Liver (tissue), 9 donors: Measurements from ENCODE around the gene DNTTIP2. TPM values are rescaled to one million over a fixed set of nuclear protein-coding genes. Genes with fewer than 3 reads are reported as not detected.

Experiments used
- DNase-seq: peaks from one replicate; pipeline ENCODE4 v3.0.0-alpha.2; 2017; ENCODE audit warnings: low spot score
- H3K27ac ChIP-seq, 2 donors: one replicate each; pipeline ENCODE4 v1.7.0; 2013; ENCODE audit warnings: inconsistent platforms in 2 of 2, low read length in 2 of 2, control low read depth in 1 of 2, low read depth in 1 of 2, mild to moderate bottlenecking in 1 of 2
- H3K27me3 ChIP-seq, 4 donors: one replicate each; pipeline versions ENCODE4 v1.6.1 to v1.7.0; 2013; ENCODE audit warnings: low read length in 3 of 4, inconsistent platforms in 1 of 4, mild to moderate bottlenecking in 1 of 4, moderate library complexity in 1 of 4; ENCODE audit not compliant: control insufficient read depth in 4 of 4, insufficient read depth in 4 of 4
- H3K36me3 ChIP-seq, 4 donors: one replicate each; pipeline versions ENCODE4 v1.6.1 to v1.7.0; 2013; ENCODE audit warnings: low read length in 3 of 4, mild to moderate bottlenecking in 3 of 4, low read depth in 1 of 4, moderate library complexity in 1 of 4; ENCODE audit not compliant: control insufficient read depth in 4 of 4, insufficient read depth in 3 of 4
- H3K4me1 ChIP-seq, 4 donors: one replicate each; pipeline versions ENCODE4 v1.6.1 to v1.7.0; 2013; ENCODE audit warnings: low read length in 3 of 4, mild to moderate bottlenecking in 3 of 4, moderate library complexity in 1 of 4; ENCODE audit not compliant: control insufficient read depth in 4 of 4, insufficient read depth in 4 of 4
- H3K4me3 ChIP-seq, 3 donors: one replicate each; pipeline versions ENCODE4 v1.6.1 to v1.7.0; 2013; ENCODE audit warnings: low read length in 3 of 3, control low read depth in 1 of 3, low read depth in 1 of 3, mild to moderate bottlenecking in 1 of 3
- H3K9ac ChIP-seq, 2 donors: one replicate each; pipeline ENCODE4 v1.7.0; 2013; ENCODE audit warnings: low read length in 2 of 2, mild to moderate bottlenecking in 2 of 2, moderate library complexity in 2 of 2, control low read depth in 1 of 2, low read depth in 1 of 2
- H3K9me3 ChIP-seq, 4 donors: one replicate each; pipeline versions ENCODE4 v1.6.1 to v1.7.0; 2013; ENCODE audit warnings: low read length in 3 of 4; ENCODE audit not compliant: control insufficient read depth in 4 of 4
- ATF3 ChIP-seq: IDR thresholded peaks from 2 replicates; pipeline ENCODE4 v1.6.1; 2016; ENCODE audit warnings: antibody characterized with exemption
- CTCF ChIP-seq: fragments of 150-350 bp; IDR thresholded peaks from 2 replicates; pipeline ENCODE4 v1.5.1; 2017; ENCODE audit warnings: improper control_type of control experiment, low read depth, low read length; ENCODE audit not compliant: missing input control
- EGR1 ChIP-seq, 2 donors: IDR thresholded peaks; 2 replicates each; pipeline ENCODE4 v1.6.1; 2016 to 2018; ENCODE audit warnings: antibody characterized with exemption in 2 of 2, low read depth in 2 of 2
- FOXA1 ChIP-seq: IDR thresholded peaks from 2 replicates; pipeline ENCODE4 v1.6.1; 2016; ENCODE audit warnings: antibody characterized with exemption
- FOXA2 ChIP-seq: IDR thresholded peaks from 2 replicates; pipeline ENCODE4 v1.6.1; 2016; ENCODE audit warnings: antibody characterized with exemption
- GABPA ChIP-seq, 2 donors: IDR thresholded peaks in 1 of 2; conservative IDR thresholded peaks in 1 of 2; 2 replicates each; pipeline ENCODE4 v1.6.1; 2016; ENCODE audit warnings: antibody characterized with exemption in 2 of 2, mild to moderate bottlenecking in 1 of 2, moderate library complexity in 1 of 2
- HNF4A ChIP-seq, 2 donors: conservative IDR thresholded peaks; 2 replicates each; pipeline ENCODE4 v1.6.1; 2016; ENCODE audit warnings: antibody characterized with exemption in 2 of 2, mild to moderate bottlenecking in 2 of 2
- HNF4G ChIP-seq: IDR thresholded peaks from 2 replicates; pipeline ENCODE4 v1.6.1; 2016; ENCODE audit warnings: antibody characterized with exemption
- JUND ChIP-seq, 2 donors: IDR thresholded peaks; 2 replicates each; pipeline ENCODE4 v1.6.1; 2016; ENCODE audit warnings: antibody characterized with exemption in 2 of 2
- MAX ChIP-seq: IDR thresholded peaks from 2 replicates; pipeline ENCODE4 v1.6.1; 2016; ENCODE audit warnings: antibody characterized with exemption
- NR2F2 ChIP-seq: IDR thresholded peaks from 2 replicates; pipeline ENCODE4 v1.6.1; 2016; ENCODE audit warnings: antibody characterized with exemption
- RAD21 ChIP-seq, 2 donors: IDR thresholded peaks; 2 replicates each; pipeline ENCODE4 v1.6.1; 2016; ENCODE audit warnings: antibody characterized with exemption in 2 of 2, mild to moderate bottlenecking in 2 of 2
- REST ChIP-seq: IDR thresholded peaks from 2 replicates; pipeline ENCODE4 v1.6.1; 2016; ENCODE audit warnings: antibody characterized with exemption, mild to moderate bottlenecking
- RXRA ChIP-seq, 2 donors: IDR thresholded peaks; 2 replicates each; pipeline ENCODE4 v1.6.1; 2017 to 2018; ENCODE audit warnings: antibody characterized with exemption in 2 of 2, mild to moderate bottlenecking in 1 of 2
- SP1 ChIP-seq: IDR thresholded peaks from 2 replicates; pipeline ENCODE4 v1.6.1; 2018; ENCODE audit warnings: antibody characterized with exemption, mild to moderate bottlenecking
- TAF1 ChIP-seq: conservative IDR thresholded peaks from 2 replicates; pipeline ENCODE4 v1.6.1; 2016; ENCODE audit warnings: antibody characterized with exemption, mild to moderate bottlenecking
- YY1 ChIP-seq: IDR thresholded peaks from 2 replicates; pipeline ENCODE4 v1.6.1; 2016; ENCODE audit warnings: antibody characterized with exemption, mild to moderate bottlenecking
- ZBTB33 ChIP-seq: IDR thresholded peaks from 2 replicates; pipeline ENCODE4 v1.6.1; 2016; ENCODE audit warnings: antibody characterized with exemption
- WGBS: extraction: QIAGEN DNeasy Blood & Tissue Kit; methylation state at CpG from one replicate; pipeline ENCODE4 v1.1.7; 2013; 5-methylcytosine and 5-hydroxymethylcytosine counted together
- polyA plus RNA-seq, 2 donors: library from polyadenylated mRNA; stranded (reverse) in 1 of 2; unstranded in 1 of 2; fragments of 200-250 nt in 1 of 2; fragments of >200 nt in 1 of 2; fragmentation: Nextera tagmentation in 1 of 2; extraction: Ambion mirVana in 1 of 2; gene quantifications; one replicate each; pipeline versions ENCODE4 v1.2.1 to v1.2.3, GENCODE V29; 2013 to 2015
- total RNA-seq, 2 donors: library from RNA; depleted of rRNA; stranded (reverse); fragments of >200 nt; gene quantifications; one replicate each; pipeline ENCODE4 v1.2.3, GENCODE V29; 2014
- donor health status: healthy.
- donor health status: healthy.
- donor health status: healthy.
- donor health status: healthy.
- donor health status: healthy.

The DNTTIP2 gene
- total and polyA plus RNA-seq, 4 donors, result 10.9 to 19.7 (median 13.4) TPM

- Histone ChIP-seq H3K36me3 (peaks cover 3 to 10% (median 6%) of the 10 kb centered on the region in 4 donors), H3K9me3 (no peaks in the 10 kb centered on the region), H3K9ac (no peak overlapping the region), H3K4me1 (peaks cover 3 to 29% (median 23%) of the 10 kb centered on the region in 4 donors), H3K4me3 (no peak overlapping the region), H3K27ac (no peak overlapping the region), H3K27me3 (no peaks in the 10 kb centered on the region)
- no peak for DNase-seq
- TF ChIP-seq NR2F2, result no peak
- no peak for TF ChIP-seq REST
- no peak for TF ChIP-seq ATF3
- no peak for TF ChIP-seq SP1
- no peak for TF ChIP-seq EGR1 (IDR thresholded peaks at IDR 0.05; ENCODE audit: low read depth in 2 of 2)
- no peak for TF ChIP-seq RAD21 (IDR thresholded peaks at IDR 0.05)
- WGBS, result 96% methylated on average over 2 of the region's 2 CpGs
Observed at GRCh38 chr1:93880731-93881130, 1.7 kb upstream of the DNTTIP2 start.

GRCh38 chr1:93878501-93878888, 511 bp downstream of the DNTTIP2 start:
- H3K27me3 ChIP-seq, result no peaks in the 10 kb centered on the region
- WGBS, result under 1% methylated on average over 20 of the region's 20 CpGs
- peak overlapping the region; percentile 86 to 97 for H3K9ac ChIP-seq
- peak overlapping the region; percentile 82 to 99 (median 99) for H3K4me3 ChIP-seq
- TF ChIP-seq GABPA (IDR thresholded peaks at IDR 0.05 in 1 of 2, conservative IDR thresholded peaks at IDR 0.05 in 1 of 2) (no peak), RXRA (IDR thresholded peaks at IDR 0.05) (no peak), FOXA2 (no peak), ZBTB33 (no peak), EGR1 (IDR thresholded peaks at IDR 0.05; ENCODE audit: low read depth in 2 of 2) (no peak), MAX (no peak), REST (no peak), NR2F2 (no peak), TAF1 (no peak), RAD21 (IDR thresholded peaks at IDR 0.05) (no peak), CTCF (no peak), YY1 (no peak), HNF4A (conservative IDR thresholded peaks at IDR 0.05) (no peak), FOXA1 (no peak), HNF4G (no peak), SP1 (no peak), JUND (IDR thresholded peaks at IDR 0.05) (no peak), ATF3 (no peak)
- peak overlapping the region; percentile 94 to 96 for H3K27ac ChIP-seq
- H3K4me1 ChIP-seq, result peaks cover 3 to 29% (median 23%) of the 10 kb centered on the region in 4 donors
- peak; percentile 74 for DNase-seq
- peaks cover 12 to 28% (median 25%) of the 10 kb centered on the region in 4 donors for H3K36me3 ChIP-seq
- no peaks in the 10 kb centered on the region for H3K9me3 ChIP-seq
